ENCODE results near the gene MTA3.

Gene MTA3

DNA sequence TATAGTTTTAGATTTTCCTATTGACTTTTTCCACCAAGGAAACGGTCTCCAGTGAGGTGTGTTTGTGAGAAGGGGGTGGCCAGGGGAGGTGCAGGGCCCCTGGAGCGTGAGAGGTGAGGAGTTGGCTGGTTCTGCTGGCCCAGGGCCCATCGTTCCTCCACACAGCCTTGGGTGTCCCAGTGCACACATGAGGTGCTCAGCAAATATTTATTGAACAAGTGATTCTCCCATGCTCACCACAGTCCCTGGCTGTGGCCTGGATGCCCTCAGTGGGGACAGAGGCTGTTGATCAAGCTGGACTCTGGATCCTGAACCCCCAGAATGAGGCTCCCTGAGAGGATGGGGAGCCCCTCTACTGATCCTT is 219.0 kb downstream of the MTA3 start:
- DNase-seq (ENCODE audit: low spot score): no peak

- DNase-seq (ENCODE audit: low spot score): no peak
Observed at GRCh38 chr2:42787788-42788477, 219.5 kb downstream of the MTA3 start.

GRCh38 chr2:42788478-42788793 is 220.0 kb downstream of the MTA3 start:
- no peak for DNase-seq (ENCODE audit: low spot score)

DNA sequence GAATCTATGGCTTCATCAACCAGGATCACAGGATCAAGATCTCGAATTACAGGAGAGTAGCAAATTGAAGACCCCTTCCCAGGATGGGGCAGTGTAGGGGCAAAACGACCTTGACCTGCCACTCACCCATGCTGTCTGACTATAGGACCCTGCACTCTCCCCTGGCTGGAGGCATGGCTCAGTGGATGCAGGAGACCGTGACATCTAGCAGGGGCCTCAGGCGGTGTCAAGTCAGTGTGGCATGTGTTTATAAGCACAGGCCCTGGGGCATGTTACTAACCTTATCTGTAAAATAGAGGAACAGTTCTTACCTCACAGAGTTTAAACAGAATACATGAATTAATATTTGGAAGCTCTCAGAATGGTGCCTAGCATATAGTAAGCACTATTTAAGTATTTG is 220.4 kb downstream of the MTA3 start:
- no peak for DNase-seq (ENCODE audit: low spot score)

DNA sequence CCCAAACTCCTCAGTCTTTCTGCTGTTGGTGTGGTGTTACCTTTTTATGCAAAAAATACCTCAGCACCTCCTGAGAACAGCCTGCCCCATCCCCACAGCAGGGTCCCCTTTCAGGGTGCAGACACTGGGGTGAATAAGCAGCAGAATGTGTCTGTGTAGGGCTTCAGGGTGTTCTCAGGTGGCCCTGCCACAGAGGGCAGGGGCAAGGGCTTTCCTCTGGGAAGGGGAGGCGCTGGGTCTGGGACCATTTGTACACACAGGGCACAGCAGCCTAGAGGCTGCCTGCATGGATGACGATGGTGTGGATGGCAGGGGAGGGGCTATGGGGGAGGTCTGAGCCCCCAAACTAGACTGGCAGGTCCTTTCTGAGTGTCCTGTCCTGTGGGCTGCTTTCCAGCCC is 221.3 kb downstream of the MTA3 start:
- DNase-seq (ENCODE audit: low spot score): no peak

GRCh38 chr2:42791606-42792005 is 223.2 kb downstream of the MTA3 start:
- DNase-seq (ENCODE audit: low spot score): no peak

DNA sequence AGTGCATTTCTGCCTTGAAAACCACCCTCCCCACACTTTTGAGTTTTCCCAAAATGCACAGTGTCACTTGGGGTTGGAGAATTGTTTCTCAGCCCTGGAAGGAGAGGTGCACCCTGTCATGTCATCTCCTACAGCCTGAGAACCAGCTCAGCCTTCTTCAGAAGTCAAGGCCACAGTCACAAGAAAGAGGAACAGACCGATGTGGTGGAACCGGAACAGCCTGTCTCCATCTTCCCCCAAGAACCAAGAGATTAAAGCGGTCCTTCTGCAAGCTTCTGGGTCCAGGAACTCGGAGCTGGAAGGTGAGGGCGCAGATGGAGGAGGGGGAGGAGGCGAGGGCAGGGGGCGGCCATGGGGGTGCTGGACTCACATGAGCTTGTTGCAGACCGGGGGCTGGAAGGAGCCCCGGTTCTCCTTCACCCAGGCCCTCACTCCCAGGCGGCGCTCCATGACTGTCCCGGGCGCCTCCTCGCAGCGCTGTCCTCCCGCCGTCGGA is 223.7 kb downstream of the MTA3 start:
- DNase-seq (ENCODE audit: low spot score): no peak

DNA sequence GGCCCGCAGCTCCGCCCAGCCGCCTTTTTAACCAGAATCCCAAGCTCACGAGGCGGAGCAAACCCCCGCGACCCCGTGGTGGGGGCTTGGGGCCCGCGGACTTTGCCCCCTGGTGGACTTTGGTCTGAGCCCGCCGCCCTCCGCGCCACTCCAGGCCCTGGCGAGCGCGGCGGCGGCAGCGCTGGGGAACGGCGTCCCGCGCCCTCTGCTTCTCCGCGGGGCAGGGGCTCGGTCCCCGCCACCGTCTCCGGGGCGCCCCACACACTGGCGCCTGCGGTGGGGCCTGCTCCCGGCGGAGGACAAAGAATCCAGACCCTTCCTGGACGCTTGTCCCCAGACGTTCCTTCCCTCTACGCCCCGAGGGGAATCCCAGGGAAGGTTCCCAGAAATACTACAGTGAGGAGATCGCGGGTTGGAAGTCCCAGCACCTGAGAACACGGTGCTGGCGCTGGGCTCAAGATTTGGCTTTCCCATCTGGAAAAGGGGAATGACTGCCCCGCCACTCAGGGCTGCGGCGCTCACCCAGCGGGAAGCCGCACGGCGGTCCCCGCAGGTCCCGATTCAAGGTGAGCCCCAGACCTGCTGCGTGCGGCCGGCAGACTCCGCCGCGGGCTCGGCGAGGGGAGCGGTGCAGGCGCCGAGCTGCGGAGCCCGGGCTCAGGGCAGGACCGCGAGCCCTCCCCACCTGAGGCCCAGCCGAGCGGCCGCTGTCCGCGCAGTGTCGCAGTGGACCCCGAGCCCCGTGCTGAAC is 224.3 kb downstream of the MTA3 start, which contains the start of gene HAAO:
TSS of gene HAAO (minus strand) at position 1 of the 751 bp plus-strand sequence. CDS start 47 bp downstream, outside the sequence.
- DNase-seq (ENCODE audit: low spot score): no peak

GRCh38 chr2:42793334-42794270 is 225.2 kb downstream of the MTA3 start:
- DNase-seq (ENCODE audit: low spot score): no peak

- DNase-seq (ENCODE audit: low spot score): no peak
Observed at GRCh38 chr2:42794271-42795046, 226.0 kb downstream of the MTA3 start.

DNA sequence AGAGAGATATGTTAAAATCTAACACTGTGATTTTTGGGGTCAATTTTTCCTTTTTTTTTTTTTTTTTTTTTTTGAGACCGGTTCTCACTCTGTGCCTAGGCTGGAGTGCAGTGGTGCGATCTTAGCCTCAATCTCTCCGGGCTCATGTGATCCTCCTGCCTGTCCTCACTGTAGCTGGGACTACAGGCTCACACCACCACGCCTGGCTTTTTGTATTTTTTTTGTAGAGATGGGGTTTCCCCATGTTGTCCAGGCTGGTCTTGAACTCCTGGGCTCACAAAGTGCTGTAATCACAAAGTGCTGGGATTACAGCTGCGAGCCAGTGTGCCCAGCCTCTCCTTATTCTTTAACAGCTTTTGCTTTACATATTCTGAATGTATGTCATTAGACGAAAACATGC is 226.8 kb downstream of the MTA3 start:
- DNase-seq (ENCODE audit: low spot score): no peak

GRCh38 chr2:42795841-42796301 is 227.4 kb downstream of the MTA3 start:
- no peak for DNase-seq (ENCODE audit: low spot score)

GRCh38 chr2:42796427-42797248 is 228.2 kb downstream of the MTA3 start:
- no peak for DNase-seq (ENCODE audit: low spot score)

DNA sequence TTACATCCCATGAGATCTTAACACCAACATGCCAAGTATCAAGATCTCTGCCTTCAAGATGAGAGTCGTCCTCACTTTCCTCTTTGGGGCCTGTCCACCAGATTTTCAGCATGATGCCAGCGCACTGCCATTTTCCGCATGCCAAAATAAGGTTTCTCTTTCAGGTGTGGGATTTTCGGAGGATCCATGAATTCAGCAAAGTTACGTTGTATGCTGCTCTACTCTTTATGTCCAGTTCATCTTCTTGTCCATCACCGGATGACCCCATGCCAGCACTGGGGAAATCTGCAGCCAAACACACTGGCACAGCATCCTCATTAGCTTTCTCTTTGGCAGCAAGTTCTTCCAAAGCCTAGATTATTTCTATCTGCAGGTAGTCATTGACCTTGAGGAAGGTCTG is 228.8 kb downstream of the MTA3 start:
- no peak for DNase-seq (ENCODE audit: low spot score)

GRCh38 chr2:42799881-42800280 is 231.4 kb downstream of the MTA3 start:
- DNase-seq (ENCODE audit: low spot score): no peak

DNA sequence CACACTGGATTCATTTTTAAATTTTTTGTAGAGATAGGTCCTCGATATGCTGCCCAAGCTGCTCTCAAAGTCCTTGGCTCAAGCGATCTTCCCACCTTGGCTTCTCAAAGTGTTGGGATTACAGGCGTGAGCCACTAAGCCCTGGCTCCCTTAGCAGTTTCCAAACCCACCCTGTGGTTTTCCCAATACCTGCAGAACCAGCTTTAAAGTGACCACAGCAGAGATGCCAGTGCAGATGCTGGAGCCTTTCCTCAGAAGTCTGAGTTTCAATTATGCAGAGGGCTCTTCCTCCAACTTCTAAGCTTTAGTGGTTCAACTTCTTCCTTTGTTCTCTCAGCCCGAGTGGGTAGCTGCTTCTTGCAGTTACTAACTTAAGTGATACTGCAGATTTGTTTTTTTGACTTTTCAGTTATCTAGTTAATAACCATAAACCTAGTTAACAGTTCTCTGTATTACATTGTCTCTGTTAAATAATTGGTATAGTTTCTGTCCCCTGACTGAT is 232.1 kb downstream of the MTA3 start:
- DNase-seq (ENCODE audit: low spot score): no peak

- DNase-seq (ENCODE audit: low spot score): no peak
Observed at GRCh38 chr2:42800981-42801380, 232.5 kb downstream of the MTA3 start.

DNA sequence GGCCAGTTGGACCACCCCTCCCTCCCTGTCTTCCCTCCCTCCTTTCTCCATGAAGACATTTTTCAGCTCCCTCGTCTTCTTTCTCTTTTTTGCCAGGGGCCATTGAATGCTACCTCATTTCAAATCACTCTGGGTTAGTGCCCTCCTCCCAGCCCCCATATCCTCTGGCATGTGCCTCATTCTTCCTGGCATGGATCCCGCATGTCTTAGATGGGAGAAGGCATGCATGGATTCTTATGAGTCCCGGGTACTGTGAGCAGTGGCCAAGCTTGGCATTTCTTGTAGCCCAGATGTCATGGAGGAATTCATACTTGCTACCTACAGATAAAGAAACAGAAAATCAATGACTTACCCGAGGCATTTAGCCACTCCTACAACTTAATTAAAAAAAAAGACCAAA is 232.9 kb downstream of the MTA3 start:
- DNase-seq (ENCODE audit: low spot score): no peak

- DNase-seq (ENCODE audit: low spot score): no peak
Observed at GRCh38 chr2:42802150-42802549, 233.7 kb downstream of the MTA3 start.

DNA sequence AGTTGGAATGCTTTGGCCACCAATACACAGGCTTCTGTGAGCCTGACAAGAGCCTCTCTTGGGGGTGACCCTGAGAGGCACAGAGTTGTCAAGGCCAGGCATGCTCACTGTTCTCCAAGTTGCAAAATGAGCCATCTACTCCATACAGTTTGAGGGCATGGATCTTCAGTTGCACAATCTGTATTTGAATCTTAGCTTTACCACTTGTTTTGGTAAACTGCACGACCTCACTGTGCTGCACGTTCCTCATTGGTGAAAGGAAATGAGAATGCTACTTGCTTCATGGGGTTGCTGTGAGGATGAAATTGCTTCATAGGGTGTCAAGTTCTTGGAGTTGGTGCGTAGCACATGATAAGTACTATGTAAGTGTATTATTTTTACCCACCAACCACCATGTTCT is 235.9 kb downstream of the MTA3 start:
- no peak for DNase-seq (ENCODE audit: low spot score)

GRCh38 chr2:42804891-42805290 is 236.5 kb downstream of the MTA3 start:
- DNase-seq (ENCODE audit: low spot score): no peak
